Lower leg skin (tissue), 4 donors: ENCODE data around the gene SH2D3C. TPM values are rescaled to one million over a fixed set of nuclear protein-coding genes. Genes with fewer than 3 reads are reported as not detected.

ENCODE experiments used
- DNase-seq, 2 donors: peaks; one replicate each; pipeline ENCODE4 v3.0.0-alpha.2; 2019; ENCODE audit warnings: low spot score in 2 of 2
- H3K4me3 ChIP-seq: fragments of 200-600 bp; sonication (generic); 2 replicates; pipeline ENCODE4 v1.5.1; 2017; ENCODE audit warnings: mild to moderate bottlenecking, low read depth; ENCODE audit not compliant: poor library complexity, severe bottlenecking
- CTCF ChIP-seq, 3 donors: fragments of 450-650 bp; IDR thresholded peaks; one replicate each; pipeline ENCODE4 v1.5.1; 2016; ENCODE audit warnings: antibody characterized with exemption in 3 of 3, mild to moderate bottlenecking in 3 of 3, moderate library complexity in 2 of 3
- POLR2A ChIP-seq, 2 donors: fragments of 450-650 bp; IDR thresholded peaks; one replicate each; pipeline ENCODE4 v1.6.1; 2016 to 2017; ENCODE audit warnings: antibody characterized with exemption in 2 of 2, mild to moderate bottlenecking in 1 of 2, moderate library complexity in 1 of 2
- WGBS, 2 donors: methylation state at CpG; one replicate each; pipeline ENCODE4 v1.1.5; 2018; 5-methylcytosine and 5-hydroxymethylcytosine counted together
- intact Hi-C: fragments of 100-400 bp; cut with DNase I; formaldehyde crosslinking; loops from one replicate; pipeline ENCODE4 v1.15.0; 2023; ENCODE audit warnings: low total_unique reads
- total RNA-seq, 4 donors: library from RNA; depleted of rRNA; stranded (reverse); fragments of >200 nt; gene quantifications; one replicate each; pipeline ENCODE4 v1.1.0, GENCODE V29; 2016

The SH2D3C gene
- total RNA-seq, 4 donors from 2014 or later, result 1.9 to 8.5 (median 5.3) TPM

GRCh38 chr9:127802576-127803443, 24.3 kb upstream of the SH2D3C start, which contains the start of gene FPGS:
Gene FPGS, plus strand, starts transcription at chr9:127802882. Its CDS starts 43 bp downstream, at chr9:127802925.
- peak within 1 kb of the TSS; percentile 24 for H3K4me3 ChIP-seq
- WGBS, 2 donors, result 0 to 2% methylated on average over 17 to 34 of the region's 83 CpGs
- peak; percentile 86 to 98 for DNase-seq
- TF ChIP-seq POLR2A (IDR thresholded peaks at IDR 0.05) (no peak), CTCF (IDR thresholded peaks at IDR 0.05) (no peak)
- intact Hi-C loops, result no loop called here

- no peak for DNase-seq
- intact Hi-C loops, result no loop called here
- no peak overlapping the region for H3K4me3 ChIP-seq
- no peak for TF ChIP-seq POLR2A (IDR thresholded peaks at IDR 0.05)
- WGBS, 2 donors, result 21 to 26% methylated on average over 8 to 9 of the region's 10 CpGs
Observed at GRCh38 chr9:127801955-127802575, 23.6 kb upstream of the SH2D3C start.

GRCh38 chr9:127796852-127797370, 18.4 kb upstream of the SH2D3C start:
- no peak for DNase-seq
- no peak for TF ChIP-seq CTCF (IDR thresholded peaks at IDR 0.05)
- TF ChIP-seq POLR2A (IDR thresholded peaks at IDR 0.05), result no peak
- intact Hi-C loops, result no loop called here
- 55 to 60% methylated on average over 11 of the region's 11 CpGs for WGBS, 2 donors
- no peak overlapping the region for H3K4me3 ChIP-seq

DNA sequence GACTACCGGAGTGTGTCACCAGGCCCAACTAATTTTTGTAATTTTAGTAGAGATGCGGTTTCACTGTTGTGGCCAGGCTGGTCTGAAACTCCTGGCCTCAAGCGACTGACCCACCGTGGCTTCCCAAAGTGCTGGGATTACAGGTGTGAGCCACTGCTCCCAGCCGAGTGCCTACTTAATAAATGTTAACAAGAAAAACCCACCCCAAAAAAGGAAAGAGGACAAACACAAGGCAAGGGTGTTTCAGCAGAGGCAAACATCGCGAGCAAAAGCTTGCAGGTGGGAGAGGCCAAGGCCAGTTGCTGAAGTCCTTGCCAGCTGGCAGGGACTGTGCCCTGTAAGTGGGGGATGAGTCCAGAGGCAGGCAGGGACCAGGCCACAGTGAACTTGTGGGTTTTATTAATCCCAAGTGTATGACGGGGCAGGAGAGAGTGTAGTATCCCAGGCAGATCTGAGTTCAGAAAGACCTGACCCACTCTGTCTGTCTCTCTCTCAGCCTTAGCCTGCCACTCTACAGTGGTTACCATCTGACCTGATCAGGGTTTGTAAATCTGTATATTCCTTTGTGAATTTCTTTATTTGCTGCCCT, 17.9 kb upstream of the SH2D3C start:
- no peak for DNase-seq
- intact Hi-C loops, result no loop called here
- WGBS, 2 donors, result 49 to 53% methylated on average over 8 of the region's 8 CpGs
- H3K4me3 ChIP-seq, result no peak overlapping the region
- TF ChIP-seq CTCF (IDR thresholded peaks at IDR 0.05) (no peak), POLR2A (IDR thresholded peaks at IDR 0.05) (no peak)

DNA sequence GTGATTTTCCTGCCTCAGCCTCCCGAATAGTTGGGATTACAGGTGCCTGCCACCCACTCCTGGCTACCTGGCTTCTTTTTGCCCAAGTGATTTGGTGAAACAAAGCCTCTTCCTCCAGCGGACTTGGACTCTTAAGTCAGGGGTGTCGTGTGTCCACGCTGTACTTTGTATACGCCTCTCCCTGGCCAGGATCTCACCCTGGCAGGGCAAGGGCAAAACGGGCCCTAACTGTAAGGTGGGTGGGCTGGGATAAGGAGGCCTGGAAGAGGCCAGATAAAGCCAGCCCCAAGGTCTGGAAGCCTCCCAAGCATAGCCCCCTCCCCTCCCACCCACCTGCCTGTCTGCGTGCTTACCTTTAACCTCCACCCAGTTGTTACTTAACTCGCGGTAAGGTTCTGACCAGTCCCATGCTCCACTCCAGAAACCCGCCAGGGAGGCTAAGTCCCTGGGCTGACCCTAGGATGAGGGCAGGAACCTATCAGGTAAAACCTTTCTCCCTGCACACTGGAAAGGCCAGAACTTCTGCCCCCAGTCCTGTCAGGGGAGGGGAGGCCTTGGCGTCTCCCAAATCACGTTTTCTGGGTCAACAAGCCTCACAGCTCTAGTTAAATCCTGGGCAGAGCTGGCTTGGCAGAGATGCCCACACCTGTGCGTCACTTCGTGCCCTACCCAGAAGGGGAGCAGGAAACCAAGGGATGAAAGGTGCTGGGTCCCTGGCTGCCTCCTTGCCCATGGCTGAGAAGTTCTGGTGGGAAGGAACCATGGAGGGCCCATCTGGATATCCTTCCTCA, 15.7 kb upstream of the SH2D3C start:
- H3K4me3 ChIP-seq, result no peak overlapping the region
- intact Hi-C loops, result no loop called here
- no peak for DNase-seq
- WGBS, 2 donors, result 72 to 73% methylated on average over 14 of the region's 14 CpGs
- TF ChIP-seq CTCF (IDR thresholded peaks at IDR 0.05) (no peak), POLR2A (IDR thresholded peaks at IDR 0.05) (no peak)
